BLaER1 treated with 17β-estradiol and CSF1 and Interleukin-3, amounts not matched to agents 10 nM and 100 nM (cell line): ENCODE measurements around the gene BDH1.
A peak's percentile ranks its signal among the peaks of the same experiment; 100 is the strongest.

Experiments used
- H3K27ac ChIP-seq, 11 experiments: shearing (Covaris generic); formaldehyde crosslinking; 2 replicates each; pipeline ENCODE4 v1.8.1; 2022
- H3K27me3 ChIP-seq, 11 experiments: shearing (Covaris generic); formaldehyde crosslinking; 2 replicates each; pipeline ENCODE4 v1.8.1; 2022
- H3K36me3 ChIP-seq, 11 experiments: shearing (Covaris generic); formaldehyde crosslinking; 2 replicates each; pipeline ENCODE4 v1.8.1; 2022
- H3K4me1 ChIP-seq, 10 experiments: shearing (Covaris generic); formaldehyde crosslinking; 2 replicates each; pipeline ENCODE4 v1.8.1; 2022
- H3K4me2 ChIP-seq, 11 experiments: shearing (Covaris generic); formaldehyde crosslinking; 2 replicates each; pipeline ENCODE4 v1.8.1; 2022
- H3K4me3 ChIP-seq, 10 experiments: shearing (Covaris generic); formaldehyde crosslinking; 2 replicates each; pipeline ENCODE4 v1.8.1; 2022
- H3K9ac ChIP-seq, 11 experiments: shearing (Covaris generic); formaldehyde crosslinking; 2 replicates each; pipeline ENCODE4 v1.8.1; 2022
- H3K9me3 ChIP-seq, 11 experiments: shearing (Covaris generic); formaldehyde crosslinking; replicated peaks in 1 of 11; 2 replicates each; pipeline ENCODE4 v1.8.1; 2022
- H4K20me1 ChIP-seq, 11 experiments: shearing (Covaris generic); formaldehyde crosslinking; 2 replicates each; pipeline ENCODE4 v1.8.1; 2022
- Cebpa-rat ChIP-seq, 11 experiments: shearing (Covaris generic); IDR thresholded peaks; 2 replicates each; pipeline ENCODE4 v1.8.1; 2022

The BDH1 gene

GRCh38 chr3:197471221-197472010 is 84.4 kb downstream of the BDH1 start:
- no peaks in the 10 kb centered on the region for H3K27me3 ChIP-seq
- no peak overlapping the region for H3K27ac ChIP-seq
- H3K4me3 ChIP-seq = no peak overlapping the region
- H3K9me3 ChIP-seq = no peaks in the 10 kb centered on the region; a peak in 1 of 22 replicates
- H3K4me1 ChIP-seq = peaks cover 0 to 18% (median 11%) of the 10 kb centered on the region in 10 experiments; a peak in 15 of 20 replicates
- H3K9ac ChIP-seq = no peak overlapping the region
- no peak overlapping the region for H3K4me2 ChIP-seq
- H3K36me3 ChIP-seq = no peaks in the 10 kb centered on the region
- H4K20me1 ChIP-seq = no peaks in the 10 kb centered on the region
- no peak for TF ChIP-seq Cebpa-rat (IDR thresholded peaks at IDR 0.05)

- no peak overlapping the region for H3K27ac ChIP-seq
- no peaks in the 10 kb centered on the region for H3K27me3 ChIP-seq
- no peak for TF ChIP-seq Cebpa-rat (IDR thresholded peaks at IDR 0.05)
- H3K4me3 ChIP-seq = no peak overlapping the region
- no peak overlapping the region for H3K9ac ChIP-seq
- H3K9me3 ChIP-seq = no peaks in the 10 kb centered on the region; a peak in 1 of 22 replicates
- no peaks in the 10 kb centered on the region for H4K20me1 ChIP-seq
- H3K36me3 ChIP-seq = no peaks in the 10 kb centered on the region
- H3K4me1 ChIP-seq = peaks cover 0 to 20% (median 12%) of the 10 kb centered on the region in 10 experiments; a peak in 15 of 20 replicates
- no peak overlapping the region for H3K4me2 ChIP-seq
These were observed 86.8 kb downstream of the BDH1 start for GRCh38 chr3:197468866-197469382.

GRCh38 chr3:197468167-197468566 is 87.6 kb downstream of the BDH1 start:
- Histone ChIP-seq H3K9me3 (no peaks in the 10 kb centered on the region), H3K9ac (no peak overlapping the region), H3K4me1 (peaks cover 0 to 23% (median 7%) of the 10 kb centered on the region in 10 experiments; a peak in 15 of 20 replicates), H4K20me1 (no peaks in the 10 kb centered on the region), H3K27me3 (no peaks in the 10 kb centered on the region), H3K4me2 (no peak overlapping the region), H3K27ac (no peak overlapping the region), H3K4me3 (no peak overlapping the region), H3K36me3 (no peaks in the 10 kb centered on the region)
- TF ChIP-seq Cebpa-rat (IDR thresholded peaks at IDR 0.05) = no peak

GRCh38 chr3:197466586-197467399 is 89.0 kb downstream of the BDH1 start:
- TF ChIP-seq Cebpa-rat (IDR thresholded peaks at IDR 0.05) = no peak
- H3K9me3 ChIP-seq = no peaks in the 10 kb centered on the region
- no peak overlapping the region for H3K9ac ChIP-seq
- H3K27ac ChIP-seq = no peak overlapping the region
- H3K27me3 ChIP-seq = no peaks in the 10 kb centered on the region
- no peak overlapping the region for H3K4me3 ChIP-seq
- peaks cover 0 to 23% (median 2%) of the 10 kb centered on the region in 10 experiments; a peak in 9 of 20 replicates for H3K4me1 ChIP-seq
- H3K4me2 ChIP-seq = peak overlapping the region in 4 of 11 experiments; percentile 13 to 63 (median 48); a peak in 7 of 22 replicates
- no peaks in the 10 kb centered on the region for H3K36me3 ChIP-seq
- H4K20me1 ChIP-seq = no peaks in the 10 kb centered on the region

GRCh38 chr3:197465996-197466549 is 89.7 kb downstream of the BDH1 start:
- no peaks in the 10 kb centered on the region for H3K9me3 ChIP-seq
- H3K9ac ChIP-seq = no peak overlapping the region
- no peak overlapping the region for H3K4me3 ChIP-seq
- H3K36me3 ChIP-seq = no peaks in the 10 kb centered on the region
- no peaks in the 10 kb centered on the region for H3K27me3 ChIP-seq
- TF ChIP-seq Cebpa-rat (IDR thresholded peaks at IDR 0.05) = peak in 3 of 11 experiments; percentile 9 to 69 (median 28); a peak in 2 of 22 replicates
- H3K4me1 ChIP-seq = peaks cover 0 to 23% (median 2%) of the 10 kb centered on the region in 10 experiments; a peak in 9 of 20 replicates
- peak overlapping the region in 2 of 11 experiments; percentile 61 to 63; a peak in 3 of 22 replicates for H3K4me2 ChIP-seq
- H3K27ac ChIP-seq = no peak overlapping the region
- no peaks in the 10 kb centered on the region for H4K20me1 ChIP-seq

- Histone ChIP-seq H3K4me2 (no peak overlapping the region), H3K27ac (no peak overlapping the region)
These were observed 90.4 kb downstream of the BDH1 start for GRCh38 chr3:197465197-197465995.

GRCh38 chr3:197464794-197465193 is 91.0 kb downstream of the BDH1 start:
- Histone ChIP-seq H3K27me3 (no peaks in the 10 kb centered on the region), H3K4me3 (no peak overlapping the region), H3K27ac (no peak overlapping the region), H3K36me3 (no peaks in the 10 kb centered on the region), H3K4me2 (no peak overlapping the region), H3K4me1 (peaks cover 0 to 23% (median 2%) of the 10 kb centered on the region in 10 experiments; a peak in 9 of 20 replicates), H3K9ac (no peak overlapping the region), H4K20me1 (no peaks in the 10 kb centered on the region), H3K9me3 (peaks cover 0 to under 1% (median 0%) of the 10 kb centered on the region in 11 experiments; a peak in 1 of 22 replicates)
- no peak for TF ChIP-seq Cebpa-rat (IDR thresholded peaks at IDR 0.05)

More at GRCh38 chr3:197465197-197465995, 90.4 kb downstream of the BDH1 start:
- H3K36me3 ChIP-seq = no peaks in the 10 kb centered on the region
- H3K9ac ChIP-seq = no peak overlapping the region
- no peak for TF ChIP-seq Cebpa-rat (IDR thresholded peaks at IDR 0.05)
- H3K27me3 ChIP-seq = no peaks in the 10 kb centered on the region
- H3K4me1 ChIP-seq = peaks cover 0 to 23% (median 2%) of the 10 kb centered on the region in 10 experiments; a peak in 9 of 20 replicates
- H4K20me1 ChIP-seq = no peaks in the 10 kb centered on the region
- H3K9me3 ChIP-seq = no peaks in the 10 kb centered on the region
- no peak overlapping the region for H3K4me3 ChIP-seq

GRCh38 chr3:197463279-197463678 is 92.5 kb downstream of the BDH1 start:
- Histone ChIP-seq H3K9me3 (peaks cover 0 to 6% (median 0%) of the 10 kb centered on the region in 11 experiments; a peak in 5 of 22 replicates), H4K20me1 (no peaks in the 10 kb centered on the region), H3K4me3 (no peak overlapping the region), H3K36me3 (no peaks in the 10 kb centered on the region), H3K4me2 (no peak overlapping the region), H3K9ac (no peak overlapping the region), H3K4me1 (peaks cover 0 to 23% (median 0%) of the 10 kb centered on the region in 10 experiments; a peak in 9 of 20 replicates), H3K27me3 (no peaks in the 10 kb centered on the region), H3K27ac (no peak overlapping the region)
- no peak for TF ChIP-seq Cebpa-rat (IDR thresholded peaks at IDR 0.05)
